GM06990 (cell line): ENCODE results near the gene TANK.

Source experiments
- DNase-seq: peaks from one replicate; pipeline ENCODE4 v3.0.0-alpha.2; 2011; ENCODE audit not compliant: insufficient read length; ENCODE audit errors: extremely low read depth
- H3K27me3 ChIP-seq: replicated peaks from 2 replicates; pipeline ENCODE4 v1.6.0; 2011; ENCODE audit warnings: low read length; ENCODE audit not compliant: control insufficient read depth, insufficient read depth
- H3K36me3 ChIP-seq: 2 replicates; pipeline ENCODE4 v1.5.1; 2011; ENCODE audit warnings: low read length; ENCODE audit not compliant: control insufficient read depth, insufficient read depth
- H3K4me3 ChIP-seq: replicated peaks from 2 replicates; pipeline ENCODE4 v1.5.1; 2011; ENCODE audit warnings: low read depth, mild to moderate bottlenecking, control low read depth, low read length
- CTCF ChIP-seq: IDR thresholded peaks from 2 replicates; pipeline ENCODE4 v1.5.1; 2011; ENCODE audit warnings: low read length, control low read depth, mild to moderate bottlenecking, inconsistent platforms; ENCODE audit not compliant: insufficient read depth, poor library complexity, severe bottlenecking

The TANK gene

GRCh38 chr2:161160226-161161073, at the start of gene TANK:
Gene TANK (plus strand): TSS chr2:161160428. CDS start chr2:161179663, 19,235 bp downstream.
- Histone ChIP-seq H3K27me3 (no peaks in the 10 kb centered on the region), H3K36me3 (peaks cover 3% of the 10 kb centered on the region), H3K4me3 (peak within 1 kb of the TSS; percentile 81)
- peak; percentile 94 for DNase-seq
- no peak for TF ChIP-seq CTCF

GRCh38 chr2:161111531-161111930, 48.7 kb upstream of the TANK start:
- H3K27me3 ChIP-seq: no peaks in the 10 kb centered on the region
- DNase-seq: no peak
- H3K4me3 ChIP-seq: no peak overlapping the region
- TF ChIP-seq CTCF: no peak
- no peaks in the 10 kb centered on the region for H3K36me3 ChIP-seq

DNA sequence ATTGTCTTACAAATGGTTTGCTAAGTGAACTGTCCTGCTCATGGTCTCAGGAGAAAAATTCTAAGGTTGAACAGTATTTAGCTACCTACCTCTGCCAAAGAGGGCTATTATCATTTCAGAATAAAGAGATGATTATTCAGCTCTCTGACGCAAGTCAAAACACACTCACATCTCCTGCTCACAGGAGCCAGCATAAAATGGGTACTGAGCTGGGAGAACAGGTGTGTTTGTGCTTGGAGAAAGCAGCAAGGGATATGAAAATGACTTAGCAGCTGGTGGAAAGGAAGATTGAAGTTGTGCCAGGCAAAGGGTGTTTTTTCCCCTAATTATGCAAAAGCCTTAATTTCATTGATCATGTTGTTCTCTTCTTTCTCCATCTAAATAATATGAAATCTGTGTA, 47.3 kb upstream of the TANK start:
- Histone ChIP-seq H3K27me3 (no peaks in the 10 kb centered on the region), H3K36me3 (no peaks in the 10 kb centered on the region), H3K4me3 (no peak overlapping the region)
- TF ChIP-seq CTCF: no peak
- no peak for DNase-seq

DNA sequence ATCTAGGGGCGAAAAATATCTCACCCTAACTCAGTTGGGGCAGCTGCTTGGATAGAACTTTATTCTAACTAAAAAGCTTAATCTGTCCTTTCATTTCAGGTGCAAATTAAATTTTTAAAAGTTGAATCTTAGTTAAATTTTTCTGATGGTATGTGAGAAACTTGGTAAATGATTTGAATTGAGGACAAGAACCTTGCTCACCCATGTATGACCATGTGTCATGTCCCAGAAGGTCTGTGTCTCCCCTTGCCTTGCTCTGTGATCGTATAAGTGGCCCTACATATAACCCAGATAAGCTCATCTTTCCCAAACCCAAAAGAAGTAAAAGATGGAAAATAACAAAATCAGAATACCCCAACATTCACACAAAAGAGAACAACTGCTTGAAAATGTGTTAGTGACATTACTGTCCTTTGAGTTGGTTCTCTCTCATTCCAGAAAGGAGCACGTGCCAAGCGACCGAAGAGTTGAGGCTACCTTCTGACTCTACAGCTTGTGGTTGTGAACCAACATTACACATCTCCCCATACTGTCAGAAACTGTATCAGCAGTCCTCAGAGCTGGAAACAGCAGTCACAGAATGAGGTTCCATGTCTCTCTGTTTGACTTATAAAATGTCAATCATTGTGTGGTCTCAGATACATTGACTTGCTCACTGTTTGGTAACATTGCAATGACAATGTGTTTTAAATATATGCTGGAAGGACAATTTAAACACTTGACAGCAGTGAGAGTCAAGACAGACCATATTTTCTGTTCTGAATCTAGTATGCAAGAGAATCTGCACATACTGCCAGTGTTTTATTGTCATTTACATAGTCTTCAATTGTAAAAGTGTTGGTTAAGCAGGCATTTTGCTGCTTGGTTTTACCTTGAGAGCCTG, 46.3 kb upstream of the TANK start:
- no peaks in the 10 kb centered on the region for H3K36me3 ChIP-seq
- TF ChIP-seq CTCF: no peak
- no peak overlapping the region for H3K4me3 ChIP-seq
- no peaks in the 10 kb centered on the region for H3K27me3 ChIP-seq
- no peak for DNase-seq

- Histone ChIP-seq H3K4me3 (no peak overlapping the region), H3K27me3 (no peaks in the 10 kb centered on the region), H3K36me3 (no peaks in the 10 kb centered on the region)
- no peak for TF ChIP-seq CTCF
- DNase-seq: no peak
These were observed 45.0 kb upstream of the TANK start for GRCh38 chr2:161115205-161115604.
